T-cell (primary cell): ENCODE measurements around the gene STXBP5. TPM values are rescaled to one million over a fixed set of nuclear protein-coding genes. Genes with fewer than 3 reads are reported as not detected.

Source experiments
- ATAC-seq, 4 experiments: fragments of 200-7000 bp in 3 of 4; fragments of 150-1000 bp in 1 of 4; cut with Tn5 transposase; replicated peaks in 1 of 4; 1 replicate in 3 of 4; 2 replicates in 1 of 4; pipeline ENCODE4 v1.10.0; 2021; ENCODE audit warnings: moderate library complexity in 3 of 4, mild to moderate bottlenecking in 2 of 4, moderate number of reproducible peaks in 1 of 4
- CTCF ChIA-PET, 2 donors: fragments of 300-600 bp; sonication (Branson Sonifier 250); formaldehyde crosslinking; loops; one replicate each; lab custom pipeline; 2022; ENCODE audit warnings: antibody characterized with exemption in 2 of 2; lab: Charles Lee
- POLR2A ChIA-PET, 2 donors: fragments of 300-600 bp; sonication (Branson Sonifier 250); formaldehyde crosslinking; loops; one replicate each; lab custom pipeline; 2022; ENCODE audit warnings: antibody characterized with exemption in 2 of 2; lab: Charles Lee
- DNase-seq, 35 experiments: peaks; one replicate each; pipeline versions ENCODE4 v3.0.0 to v3.0.0-alpha.2; 2013 to 2023
- H3K27ac ChIP-seq: one replicate; pipeline ENCODE4 v1.5.1; 2013; ENCODE audit warnings: low read length
- H3K27me3 ChIP-seq, 2 experiments: replicated peaks in 1 of 2; 1 replicate in 1 of 2; 2 replicates in 1 of 2; pipeline versions ENCODE4 v1.6.1 to v1.7.0; 2013; ENCODE audit warnings: low read length in 1 of 2, mixed read lengths in 1 of 2; ENCODE audit not compliant: control insufficient read depth in 2 of 2, insufficient read depth in 2 of 2; ENCODE audit errors: extremely low read depth in 1 of 2
- H3K36me3 ChIP-seq, 2 donors: 1 replicate in 1 of 2; 2 replicates in 1 of 2; pipeline versions ENCODE4 v1.6.1 to v1.7.0; 2013; ENCODE audit warnings: low read length in 1 of 2; ENCODE audit not compliant: control insufficient read depth in 2 of 2, insufficient read depth in 1 of 2; ENCODE audit errors: extremely low read depth in 1 of 2
- H3K4me1 ChIP-seq, 2 experiments: 1 replicate in 1 of 2; 2 replicates in 1 of 2; pipeline versions ENCODE4 v1.6.1 to v1.7.0; 2013; ENCODE audit warnings: low read length in 2 of 2, mixed read lengths in 1 of 2; ENCODE audit not compliant: insufficient read depth in 2 of 2, control insufficient read depth in 1 of 2; ENCODE audit errors: extremely low read depth in 1 of 2
- H3K4me3 ChIP-seq, 2 donors: 1 replicate in 1 of 2; 2 replicates in 1 of 2; pipeline versions ENCODE4 v1.5.1 to v1.7.0; 2013; ENCODE audit warnings: mild to moderate bottlenecking in 2 of 2, low read length in 1 of 2, moderate library complexity in 1 of 2; ENCODE audit not compliant: control insufficient read depth in 1 of 2; ENCODE audit errors: extremely low read depth in 1 of 2
- H3K9me3 ChIP-seq: 2 replicates; pipeline ENCODE4 v1.7.0; 2013
- H3K27ac Mint-ChIP-seq, 2 donors: one replicate each; pipeline ENCODE4 v1.8.0; 2020 to 2021; ENCODE audit warnings: mild to moderate bottlenecking in 2 of 2, mixed read lengths in 2 of 2
- H3K27me3 Mint-ChIP-seq, 2 donors: one replicate each; pipeline ENCODE4 v1.8.0; 2021 to 2022; ENCODE audit warnings: mixed read lengths in 2 of 2
- H3K36me3 Mint-ChIP-seq: one replicate; pipeline ENCODE4 v1.8.0; 2021; ENCODE audit warnings: mixed read lengths
- H3K4me1 Mint-ChIP-seq, 3 donors: one replicate each; pipeline ENCODE4 v1.8.0; 2020 to 2022; ENCODE audit warnings: mixed read lengths in 3 of 3, mild to moderate bottlenecking in 1 of 3
- H3K4me3 Mint-ChIP-seq, 3 donors: one replicate each; pipeline ENCODE4 v1.8.0; 2020 to 2022; ENCODE audit warnings: mild to moderate bottlenecking in 3 of 3, mixed read lengths in 3 of 3, moderate library complexity in 3 of 3
- H3K9me3 Mint-ChIP-seq, 3 donors: one replicate each; pipeline ENCODE4 v1.8.0; 2020 to 2022; ENCODE audit warnings: mixed read lengths in 3 of 3
- WGBS: methylation state at CpG from one replicate; pipeline ENCODE4 v1.1.5; 2013; ENCODE audit warnings: missing lambda C conversion rate; ENCODE audit not compliant: insufficient coverage; 5-methylcytosine and 5-hydroxymethylcytosine counted together
- total RNA-seq, 35 experiments: library from RNA in 6 of 35; stranded (reverse) in 6 of 35; fragments of 120-200 nt in 1 of 35; gene quantifications; one replicate each; pipeline versions ENCODE4 v1.2.1 to v1.2.4 and lab custom pipeline; 2013 to 2026

STXBP5 gene
- total RNA-seq, 5 donors from 2014 or later (not counting 1 experiment from before 2014, with no cell fraction given): 24.1 to 35.4 (median 27.8) TPM

DNA sequence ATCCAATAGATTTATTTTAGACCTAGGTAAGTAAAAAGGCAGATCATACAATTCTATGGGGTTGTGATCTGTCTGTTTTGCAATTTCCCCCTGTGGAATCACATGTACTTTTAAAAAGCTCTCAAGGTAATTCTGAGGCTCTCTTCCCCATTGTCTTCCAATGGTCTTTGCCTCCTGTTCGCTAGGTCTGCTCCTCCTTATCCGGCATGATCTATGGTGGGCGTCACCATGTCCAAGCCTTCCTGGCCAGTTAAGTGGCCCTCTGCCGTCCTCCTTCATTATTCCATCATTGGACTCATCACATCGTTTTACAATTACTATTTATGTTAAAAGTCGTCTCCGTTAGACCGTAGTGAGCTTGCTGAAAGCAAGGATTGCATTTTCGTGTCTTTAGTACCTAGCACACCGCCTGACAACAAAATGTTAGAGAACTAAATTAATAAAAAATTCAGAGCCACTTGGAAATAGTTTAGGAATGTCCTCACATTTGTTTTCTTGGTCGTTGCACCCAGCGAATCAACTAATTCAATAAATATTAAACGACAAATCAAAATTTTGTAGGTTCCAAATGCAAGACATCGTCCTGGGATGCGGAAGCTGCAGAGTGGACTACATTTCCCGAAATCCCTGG is 2.2 kb upstream of the STXBP5 start:
- POLR2A ChIA-PET: no interaction called here
- H3K4me1 ChIP-seq: peaks cover 13 to 20% of the 10 kb centered on the region in 2 experiments
- DNase-seq: peak in 4 of 35 experiments; percentile 1 to 10 (median 2)
- CTCF ChIA-PET: no interaction called here
- peak overlapping the region; percentile 89 to 98 (median 93) for H3K4me3 Mint-ChIP-seq
- no peaks in the 10 kb centered on the region for H3K9me3 Mint-ChIP-seq
- peak overlapping the region; percentile 97 to 98 for H3K27ac Mint-ChIP-seq
- H3K27me3 Mint-ChIP-seq: no peaks in the 10 kb centered on the region
- peak overlapping the region; percentile 95 for H3K27ac ChIP-seq
- H3K36me3 Mint-ChIP-seq: no peaks in the 10 kb centered on the region
- H3K4me1 Mint-ChIP-seq: peaks cover 24 to 30% (median 26%) of the 10 kb centered on the region in 3 donors
- no peaks in the 10 kb centered on the region for H3K9me3 ChIP-seq
- H3K4me3 ChIP-seq: peak overlapping the region; percentile 90 to 97
- ATAC-seq: no peak
- WGBS: 13% methylated on average over 8 of the region's 16 CpGs
- no peaks in the 10 kb centered on the region for H3K27me3 ChIP-seq
- no peaks in the 10 kb centered on the region for H3K36me3 ChIP-seq

DNA sequence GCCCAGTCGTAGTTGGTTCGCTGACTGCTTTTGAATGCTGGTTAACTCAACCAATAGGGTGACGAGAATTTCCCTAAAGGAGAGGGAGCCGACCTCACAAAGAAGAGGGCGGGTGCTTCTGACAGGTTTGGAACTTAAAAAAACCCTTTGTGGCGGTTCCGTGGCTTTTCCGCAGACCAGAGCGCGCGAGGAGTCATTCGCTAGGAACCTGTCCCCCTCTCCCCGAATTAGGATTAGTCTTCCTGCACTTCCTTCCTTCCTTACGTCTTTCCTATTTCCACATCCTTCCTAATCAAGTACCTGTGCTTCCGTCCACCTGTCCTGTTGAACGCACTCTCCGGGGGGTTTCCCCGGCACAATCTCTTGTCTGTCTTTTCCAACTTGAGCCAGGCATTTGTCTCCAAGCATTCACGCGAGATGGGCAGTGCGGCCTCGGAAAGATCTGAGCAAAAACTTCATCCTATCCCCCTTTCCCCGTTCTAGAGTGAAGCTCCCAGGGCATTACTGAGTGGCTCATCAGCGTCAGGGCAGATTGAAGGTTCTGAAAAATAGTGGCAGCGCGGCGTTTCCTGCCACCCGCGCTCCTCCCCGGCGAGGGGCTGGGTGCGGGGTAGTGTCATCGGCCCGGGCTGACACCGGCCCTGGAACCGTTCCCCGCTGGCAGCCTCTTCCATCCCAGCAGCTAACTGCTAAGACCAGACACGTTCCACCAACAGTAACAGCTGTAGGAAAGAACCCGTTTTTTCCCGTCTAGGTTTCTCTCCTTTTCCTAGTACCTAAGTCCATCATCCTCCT is 1.5 kb upstream of the STXBP5 start:
- 0% methylated on average over 40 of the region's 40 CpGs for WGBS
- Mint-ChIP-seq H3K4me1 (peaks cover 31 to 36% (median 32%) of the 10 kb centered on the region in 3 donors), H3K27me3 (no peaks in the 10 kb centered on the region), H3K27ac (peak overlapping the region; percentile 97 to 98), H3K36me3 (no peaks in the 10 kb centered on the region), H3K4me3 (peak overlapping the region; percentile 89 to 98 (median 93)), H3K9me3 (no peaks in the 10 kb centered on the region)
- CTCF ChIA-PET: interaction anchor here (0.5 to 0.7 kb wide), 2 partner anchors 42 to 98 kb away, joined by 3 to 4 read pairs; no protein-coding TSS in a partner anchor
- Histone ChIP-seq H3K4me1 (peaks cover 13 to 20% of the 10 kb centered on the region in 2 experiments), H3K9me3 (no peaks in the 10 kb centered on the region), H3K36me3 (no peaks in the 10 kb centered on the region), H3K27ac (peak overlapping the region; percentile 95), H3K4me3 (peak overlapping the region; percentile 90 to 97), H3K27me3 (no peaks in the 10 kb centered on the region)
- ATAC-seq (peak; percentile 77 to 86 (median 80)), DNase-seq (peak; percentile 45 to 94 (median 81))
- POLR2A ChIA-PET: interaction anchor here (0.6 kb wide), 2 partner anchors 51 to 1468 kb away, joined by 9 read pairs; no protein-coding TSS in a partner anchor

GRCh38 chr6:147203311-147204059 is 732 bp upstream of the STXBP5 start:
- no peaks in the 10 kb centered on the region for H3K27me3 Mint-ChIP-seq
- Histone ChIP-seq H3K4me1 (peaks cover 13 to 20% of the 10 kb centered on the region in 2 experiments), H3K36me3 (no peaks in the 10 kb centered on the region), H3K4me3 (peak overlapping the region; percentile 90 to 97), H3K9me3 (no peaks in the 10 kb centered on the region), H3K27ac (peak overlapping the region; percentile 95), H3K27me3 (no peaks in the 10 kb centered on the region)
- no peaks in the 10 kb centered on the region for H3K36me3 Mint-ChIP-seq
- peak overlapping the region; percentile 89 to 98 (median 93) for H3K4me3 Mint-ChIP-seq
- ChIA-PET POLR2A (interaction anchor here (0.6 kb wide), 3 partner anchors 51 to 1776 kb away, joined by 4 to 9 read pairs (median 9); no protein-coding TSS in a partner anchor), CTCF (interaction anchor here (0.5 to 0.7 kb wide), 2 partner anchors 41 to 99 kb away, joined by 3 to 4 read pairs; no protein-coding TSS in a partner anchor)
- ATAC-seq (peak; percentile 63 to 69 (median 64)), DNase-seq (peak; percentile 45 to 90 (median 62))
- under 1% methylated on average over 72 of the region's 74 CpGs for WGBS
- peaks cover 37 to 41% (median 38%) of the 10 kb centered on the region in 3 donors for H3K4me1 Mint-ChIP-seq
- no peaks in the 10 kb centered on the region for H3K9me3 Mint-ChIP-seq
- peak overlapping the region; percentile 97 to 98 for H3K27ac Mint-ChIP-seq

DNA sequence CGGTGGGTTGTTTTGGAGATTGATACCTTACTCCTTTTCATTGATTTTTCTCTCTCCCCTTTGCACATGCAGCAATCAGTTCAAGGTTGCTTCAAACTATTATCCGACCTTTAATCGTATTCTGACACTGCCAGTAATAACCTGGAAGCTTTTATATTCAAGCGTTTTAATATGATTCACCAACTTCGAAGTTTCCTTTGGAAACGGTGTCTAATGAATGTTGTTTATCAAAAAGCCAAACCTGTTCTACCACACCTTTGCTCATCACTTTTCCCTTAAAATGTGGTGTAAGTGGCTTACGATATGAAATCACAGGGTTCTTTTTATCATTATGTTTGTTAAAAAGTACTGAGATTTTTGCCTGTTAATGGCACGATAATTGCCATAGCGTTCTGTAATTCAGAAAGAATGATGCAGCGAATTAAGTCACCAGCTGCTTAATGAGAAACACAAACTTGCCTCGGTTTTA is 660 bp downstream of the STXBP5 start:
- no peaks in the 10 kb centered on the region for H3K27me3 Mint-ChIP-seq
- ATAC-seq (no peak), DNase-seq (peak in 1 of 35 experiments; percentile 19)
- H3K4me3 ChIP-seq: peak overlapping the region; percentile 80 to 90
- peaks cover 45 to 55% (median 48%) of the 10 kb centered on the region in 3 donors for H3K4me1 Mint-ChIP-seq
- no peaks in the 10 kb centered on the region for H3K36me3 Mint-ChIP-seq
- ChIA-PET POLR2A (interaction anchor here (0.5 to 0.6 kb wide), 3 partner anchors 19 to 1059 kb away, joined by 3 to 4 read pairs (median 3); no protein-coding TSS in a partner anchor), CTCF (interaction anchor here in 1 of 2 donors (0.7 kb wide), 1 partner anchor 78 kb away, joined by 4 read pairs; no protein-coding TSS in a partner anchor)
- no CpG with 5 or more reads among the region's 11 CpGs for WGBS
- no peaks in the 10 kb centered on the region for H3K9me3 Mint-ChIP-seq
- H3K9me3 ChIP-seq: no peaks in the 10 kb centered on the region
- H3K27ac ChIP-seq: peak overlapping the region; percentile 70
- H3K4me1 ChIP-seq: peaks cover 13 to 20% of the 10 kb centered on the region in 2 experiments
- H3K36me3 ChIP-seq: no peaks in the 10 kb centered on the region
- H3K4me3 Mint-ChIP-seq: peak overlapping the region; percentile 90 to 93 (median 91)
- H3K27ac Mint-ChIP-seq: peak overlapping the region; percentile 88
- H3K27me3 ChIP-seq: no peaks in the 10 kb centered on the region

DNA sequence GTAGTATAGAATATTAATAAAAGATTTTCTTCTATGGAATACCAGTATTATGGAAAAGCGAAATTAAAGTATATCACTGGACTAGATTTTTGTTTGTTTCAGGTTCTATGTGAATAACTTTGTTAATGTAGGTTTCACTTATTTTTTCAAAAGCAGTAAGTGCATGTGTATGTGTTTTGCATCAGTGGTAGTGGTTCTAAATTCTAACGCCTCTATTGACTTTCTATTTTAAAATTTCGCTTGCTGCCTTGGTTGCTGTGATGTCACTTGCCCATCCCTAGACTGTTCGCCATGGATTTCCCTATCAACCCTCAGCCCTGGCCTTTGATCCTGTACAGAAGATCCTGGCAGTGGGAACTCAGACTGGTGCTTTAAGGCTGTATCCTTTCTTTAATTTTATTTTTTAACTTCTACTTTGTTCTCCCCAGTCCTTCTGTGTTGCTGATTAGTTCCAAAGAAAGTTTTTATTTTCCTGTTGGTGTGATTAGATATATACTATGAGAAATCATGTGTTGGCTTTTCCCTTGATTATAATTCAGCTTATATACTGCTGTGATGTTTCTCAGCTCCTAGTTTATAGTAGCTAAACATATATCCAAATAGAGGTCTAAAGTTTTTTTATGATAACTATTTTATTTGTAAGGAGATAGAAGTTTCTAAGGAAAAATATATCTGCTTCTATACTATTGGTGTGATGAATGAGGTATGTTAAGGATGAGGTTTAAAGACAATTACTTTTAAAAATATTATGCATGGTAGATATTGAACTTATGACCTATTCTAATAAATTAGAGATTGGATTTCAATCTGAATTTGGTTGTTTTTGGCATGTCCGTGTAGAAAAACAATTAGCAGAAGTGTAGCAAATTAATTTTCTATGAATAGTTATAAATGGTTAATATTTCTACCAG is 1.7 kb downstream of the STXBP5 start:
- Histone ChIP-seq H3K4me3 (peak overlapping the region in 1 of 2 donors; percentile 11), H3K27me3 (no peaks in the 10 kb centered on the region), H3K9me3 (no peaks in the 10 kb centered on the region), H3K36me3 (no peaks in the 10 kb centered on the region), H3K27ac (peak overlapping the region; percentile 14), H3K4me1 (peaks cover 13 to 20% of the 10 kb centered on the region in 2 experiments)
- Mint-ChIP-seq H3K4me1 (peaks cover 47 to 58% (median 50%) of the 10 kb centered on the region in 3 donors), H3K9me3 (no peaks in the 10 kb centered on the region), H3K27me3 (no peaks in the 10 kb centered on the region), H3K27ac (peak overlapping the region; percentile 76 to 81), H3K36me3 (no peaks in the 10 kb centered on the region), H3K4me3 (peak overlapping the region; percentile 90 to 93 (median 91))
- ChIA-PET CTCF (interaction anchor here (0.9 to 1.0 kb wide), 2 partner anchors 10 to 17 kb away, joined by 3 read pairs; no protein-coding TSS in a partner anchor), POLR2A (interaction anchor here in 1 of 2 donors (0.5 kb wide), 1 partner anchor 111 kb away, joined by 3 read pairs; no protein-coding TSS in a partner anchor)
- ATAC-seq (no peak), DNase-seq (peak in 1 of 35 experiments; percentile 16)
- 60% methylated on average over 1 of the region's 5 CpGs for WGBS
